Measurements from ENCODE around the gene MBNL1.

The MBNL1 gene

GRCh38 chr3:152302521-152303021 is 33.8 kb downstream of the MBNL1 start:
- DNase-seq (ENCODE audit: low spot score), result no peak
- TF ChIP-seq CTCF (IDR thresholded peaks at IDR 0.05; ENCODE audit: borderline replicate concordance, control extremely low read depth, extremely low read depth, insufficient read depth, missing control alignments), result no peak
- in situ Hi-C loops (cut with MboI; ENCODE audit: low sequenced_read_pairs, unreplicated experiment), result no loop called here

- DNase-seq (ENCODE audit: low spot score), result no peak
- in situ Hi-C loops (cut with MboI; ENCODE audit: low sequenced_read_pairs, unreplicated experiment), result no loop called here
- TF ChIP-seq CTCF (IDR thresholded peaks at IDR 0.05; ENCODE audit: borderline replicate concordance, control extremely low read depth, extremely low read depth, insufficient read depth, missing control alignments), result no peak
These were observed 35.4 kb downstream of the MBNL1 start for GRCh38 chr3:152304160-152304559.

GRCh38 chr3:152305075-152305474 is 36.3 kb downstream of the MBNL1 start:
- in situ Hi-C loops (cut with MboI; ENCODE audit: low sequenced_read_pairs, unreplicated experiment), result no loop called here
- TF ChIP-seq CTCF (IDR thresholded peaks at IDR 0.05; ENCODE audit: borderline replicate concordance, control extremely low read depth, extremely low read depth, insufficient read depth, missing control alignments), result no peak
- DNase-seq (ENCODE audit: low spot score), result no peak

- in situ Hi-C loops (cut with MboI; ENCODE audit: low sequenced_read_pairs, unreplicated experiment), result no loop called here
- no peak for TF ChIP-seq CTCF (IDR thresholded peaks at IDR 0.05; ENCODE audit: borderline replicate concordance, control extremely low read depth, extremely low read depth, insufficient read depth, missing control alignments)
- no peak for DNase-seq (ENCODE audit: low spot score)
These were observed 39.2 kb downstream of the MBNL1 start for GRCh38 chr3:152307829-152308474.

GRCh38 chr3:152308475-152308844 is 39.7 kb downstream of the MBNL1 start:
- no peak for DNase-seq (ENCODE audit: low spot score)
- no peak for TF ChIP-seq CTCF (IDR thresholded peaks at IDR 0.05; ENCODE audit: borderline replicate concordance, control extremely low read depth, extremely low read depth, insufficient read depth, missing control alignments)
- in situ Hi-C loops (cut with MboI; ENCODE audit: low sequenced_read_pairs, unreplicated experiment), result no loop called here

- in situ Hi-C loops (cut with MboI; ENCODE audit: low sequenced_read_pairs, unreplicated experiment), result no loop called here
- no peak for DNase-seq (ENCODE audit: low spot score)
- TF ChIP-seq CTCF (IDR thresholded peaks at IDR 0.05; ENCODE audit: borderline replicate concordance, control extremely low read depth, extremely low read depth, insufficient read depth, missing control alignments), result no peak
These were observed 40.3 kb downstream of the MBNL1 start for GRCh38 chr3:152309031-152309430.

Data from GM13976 (cell line).